Stimulated activated CD4-positive, alpha-beta T cell treated with anti-CD3 and anti-CD28 coated beads, Interleukin-15, amount 100 ng/mL, for 24 hours (primary cell): Measurements from ENCODE around the gene PTAFR.

Experiments
- DNase-seq: peaks from one replicate; pipeline ENCODE4 v3.0.0-alpha.2; 2020

The PTAFR gene

DNA sequence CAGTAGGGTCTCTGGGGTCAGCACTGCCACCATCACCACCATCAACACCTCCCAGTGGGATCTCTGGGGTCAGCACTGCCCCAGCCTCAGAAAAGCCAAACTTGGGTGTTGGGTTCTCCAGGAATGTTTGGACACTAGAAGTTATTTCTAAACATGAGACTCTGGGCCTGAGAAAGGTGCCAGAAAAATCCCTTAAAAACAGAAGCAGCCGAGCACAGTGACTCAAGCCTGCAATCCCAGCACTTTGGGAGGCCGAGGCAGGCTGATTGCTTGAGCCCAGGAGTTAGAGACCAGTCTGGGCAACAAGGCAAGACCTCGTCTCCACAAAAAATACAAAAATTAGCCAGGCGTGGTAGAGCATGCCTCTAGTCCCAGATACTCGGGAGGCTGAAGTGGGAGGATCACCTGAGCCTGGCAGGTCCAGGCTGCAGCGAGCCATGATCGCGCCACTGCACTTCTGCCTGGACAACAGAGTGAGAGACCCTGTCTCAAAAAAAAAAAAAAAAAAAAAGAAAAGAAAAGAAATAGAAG is 470 bp downstream of the PTAFR start:
- no peak for DNase-seq

DNA sequence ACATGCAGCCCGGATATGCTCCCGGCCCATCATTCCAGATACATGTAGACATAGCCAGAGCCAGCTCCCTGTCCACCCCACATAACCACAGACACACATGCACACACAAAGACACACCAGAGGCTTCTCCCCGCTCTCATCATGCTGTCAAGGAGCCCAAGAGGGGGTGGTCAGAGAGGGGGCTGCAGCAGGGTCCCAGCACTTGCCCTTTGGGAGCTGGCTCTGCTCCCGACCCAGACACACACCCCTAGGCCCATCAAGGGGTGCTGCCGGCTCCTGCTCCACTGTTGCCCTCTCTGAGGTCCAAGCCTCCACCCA is 2.6 kb downstream of the PTAFR start:
- DNase-seq, result no peak

DNA sequence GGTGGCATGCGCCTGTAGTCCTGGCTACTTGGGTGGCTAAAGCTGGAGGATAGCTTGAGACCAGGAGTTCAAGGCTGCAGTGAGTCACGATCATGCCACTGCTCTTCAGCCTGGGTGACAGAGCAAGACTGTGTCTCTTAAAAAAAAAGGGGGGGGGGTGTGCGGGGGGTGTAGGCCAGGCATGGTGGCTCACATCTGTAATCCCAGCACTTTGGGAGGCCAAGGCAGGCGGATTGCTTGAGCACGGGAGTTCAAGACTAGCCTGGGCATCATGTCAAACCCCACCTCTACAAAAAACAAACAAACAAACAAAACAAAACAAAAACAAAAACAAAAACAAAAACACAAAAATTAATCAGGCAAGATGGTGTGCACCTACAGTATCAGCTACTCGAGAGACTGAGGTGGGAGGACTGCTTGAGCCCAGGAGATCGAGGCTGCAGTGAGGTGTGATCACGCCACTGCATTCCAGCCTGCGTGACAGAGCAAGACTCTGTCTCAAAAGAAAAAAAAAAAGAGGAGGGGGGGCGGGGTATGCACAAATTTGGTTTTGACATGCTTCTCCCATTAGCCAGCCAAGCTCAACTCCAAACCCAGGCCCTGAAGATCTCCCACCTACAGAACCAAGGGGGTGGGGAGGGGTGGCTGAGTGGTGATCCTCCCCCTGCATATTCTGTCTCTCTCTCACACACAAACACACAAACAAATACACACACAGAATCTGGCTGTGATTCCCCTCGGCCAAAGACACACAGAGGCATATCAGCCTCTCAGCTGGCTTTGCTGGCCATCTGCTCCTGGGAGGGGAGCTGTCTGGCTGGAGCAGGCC is 3.1 kb downstream of the PTAFR start:
- DNase-seq, result no peak

DNA sequence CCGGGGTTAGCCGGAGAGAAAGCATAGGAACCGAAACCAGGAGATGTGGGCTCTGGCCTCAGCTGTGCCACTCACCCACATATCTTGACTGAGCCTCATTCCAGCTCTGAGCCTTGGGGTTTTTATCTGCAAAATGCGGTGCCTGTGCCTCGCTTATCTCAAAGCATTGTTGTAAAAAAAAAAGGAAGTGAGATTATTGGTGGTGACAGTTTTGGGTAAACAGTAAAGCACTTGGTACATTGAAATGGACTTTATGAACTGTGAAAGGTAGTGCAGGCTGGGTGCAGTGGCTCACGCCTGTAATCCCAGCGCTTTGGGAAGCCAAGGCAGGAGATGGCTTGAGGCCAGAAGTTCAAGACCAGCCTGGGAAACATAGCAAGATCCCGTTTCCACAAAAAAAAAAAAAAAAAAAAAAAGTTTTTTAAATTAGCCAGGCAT is 3.8 kb downstream of the PTAFR start:
- DNase-seq, result peak; percentile 60

DNA sequence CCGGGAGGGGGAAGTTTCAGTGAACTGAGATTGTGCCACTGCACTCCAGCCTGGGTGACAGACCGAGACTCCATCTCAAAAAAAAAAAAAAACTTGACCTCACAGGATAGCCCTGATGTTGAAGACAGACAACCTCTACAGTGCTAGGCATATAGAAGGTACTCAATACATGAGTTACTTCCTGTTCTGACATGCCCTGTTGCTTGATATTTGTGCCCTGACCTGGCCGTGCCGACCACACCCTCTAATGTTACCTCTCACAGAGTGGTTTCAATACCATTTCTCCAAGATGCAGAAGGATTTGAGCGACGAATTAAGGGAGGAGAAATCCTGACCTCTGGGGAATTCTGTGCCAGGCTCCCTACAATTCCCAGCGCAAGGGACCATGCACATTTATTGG is 5.2 kb downstream of the PTAFR start:
- DNase-seq, result no peak

DNA sequence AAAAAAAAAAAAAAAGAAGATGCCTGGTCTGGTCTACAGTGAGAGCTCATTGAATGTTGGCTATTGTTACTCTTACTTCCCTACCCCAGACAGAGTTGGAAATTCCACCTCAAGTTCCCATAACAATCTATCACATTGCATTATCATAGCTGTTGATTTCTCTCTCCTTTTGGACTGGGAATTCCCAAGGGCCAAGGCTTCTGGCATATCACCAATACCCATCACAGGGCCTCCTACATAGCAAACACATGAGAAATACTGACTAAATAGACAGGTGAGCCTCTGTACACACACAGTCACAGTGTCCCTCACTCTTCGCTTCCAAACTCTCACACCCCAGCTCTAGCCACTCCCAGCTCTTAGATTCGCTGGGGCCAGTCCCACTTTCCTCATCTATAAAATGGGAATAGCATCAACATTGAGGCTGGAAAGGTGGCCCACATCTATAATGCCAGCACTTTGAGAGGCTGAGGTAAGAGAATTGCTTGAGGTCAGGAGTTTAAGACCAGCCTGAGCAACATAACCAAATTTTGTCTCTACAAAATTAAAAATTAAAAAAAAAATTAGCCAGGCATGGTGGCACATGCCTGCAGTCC is 6.4 kb downstream of the PTAFR start:
- no peak for DNase-seq

DNA sequence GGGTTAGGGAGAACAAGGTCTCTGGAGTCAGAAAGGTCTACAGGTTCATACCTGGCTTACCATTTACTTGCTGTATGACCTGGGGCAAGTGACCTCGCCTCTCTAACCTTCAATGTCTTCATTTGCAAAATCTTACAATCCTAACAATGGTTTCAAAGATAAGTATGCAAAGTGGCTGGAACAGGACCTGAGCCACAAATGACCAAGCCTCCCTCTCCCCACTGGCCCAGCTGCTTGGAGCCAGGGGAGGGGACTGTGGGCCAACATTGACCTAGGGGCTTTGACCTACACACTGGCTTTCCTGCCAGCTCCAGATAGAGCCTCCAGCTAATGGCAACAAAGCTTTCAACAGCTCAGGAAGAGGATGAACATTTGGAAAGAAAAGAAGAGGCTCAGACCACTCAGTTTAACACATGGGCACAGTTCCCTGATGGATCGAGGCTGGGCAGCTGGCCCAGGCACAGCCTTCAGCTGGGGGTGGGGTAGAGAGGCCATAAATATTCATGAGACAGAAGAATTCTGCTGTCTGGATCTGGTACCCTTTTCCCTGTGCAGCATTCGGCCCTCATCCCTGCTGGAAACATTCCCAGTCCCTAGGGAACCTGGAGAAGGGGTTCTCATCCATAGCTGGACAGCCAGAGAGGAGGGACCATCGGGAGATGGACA is 12.9 kb downstream of the PTAFR start:
- no peak for DNase-seq

DNA sequence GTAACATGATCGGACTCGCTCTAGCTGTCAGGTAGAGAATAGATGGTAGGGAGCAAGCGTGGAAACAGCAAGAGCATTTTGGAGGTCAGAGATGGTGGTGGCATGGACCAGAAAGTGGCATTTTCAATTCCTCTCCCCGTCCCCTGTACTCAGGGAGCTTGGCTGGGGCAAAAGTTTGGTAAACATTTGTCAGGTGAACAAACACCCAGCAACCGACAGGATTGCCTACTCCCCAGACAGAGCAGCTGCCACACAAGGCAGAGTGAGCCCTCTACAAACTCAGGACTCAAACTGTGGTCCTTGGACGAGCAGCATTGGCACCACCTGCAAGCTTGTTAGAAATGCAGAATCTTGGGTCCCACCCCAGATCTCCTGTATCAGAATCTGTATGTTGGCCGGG is 14.3 kb downstream of the PTAFR start:
- DNase-seq, result no peak

DNA sequence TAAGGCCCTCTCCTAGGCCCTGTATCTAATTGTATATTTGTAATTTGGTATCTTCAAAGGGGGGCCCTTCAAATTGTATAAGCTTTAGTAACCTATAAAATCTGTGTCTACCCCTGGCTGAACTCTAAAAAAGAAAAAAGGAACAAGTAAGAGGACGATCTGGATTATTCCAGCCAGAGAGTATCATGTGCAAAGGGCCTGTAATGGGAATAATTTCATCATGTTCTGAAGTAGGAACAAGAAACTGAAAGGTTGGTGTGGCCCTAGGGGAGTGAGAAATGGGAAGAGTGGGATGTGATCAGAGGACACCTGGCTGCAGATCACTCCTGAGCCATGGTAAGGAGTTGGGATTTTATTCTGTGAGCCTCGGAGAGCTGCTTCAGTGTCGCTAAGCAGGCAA is 14.7 kb downstream of the PTAFR start:
- DNase-seq, result no peak

DNA sequence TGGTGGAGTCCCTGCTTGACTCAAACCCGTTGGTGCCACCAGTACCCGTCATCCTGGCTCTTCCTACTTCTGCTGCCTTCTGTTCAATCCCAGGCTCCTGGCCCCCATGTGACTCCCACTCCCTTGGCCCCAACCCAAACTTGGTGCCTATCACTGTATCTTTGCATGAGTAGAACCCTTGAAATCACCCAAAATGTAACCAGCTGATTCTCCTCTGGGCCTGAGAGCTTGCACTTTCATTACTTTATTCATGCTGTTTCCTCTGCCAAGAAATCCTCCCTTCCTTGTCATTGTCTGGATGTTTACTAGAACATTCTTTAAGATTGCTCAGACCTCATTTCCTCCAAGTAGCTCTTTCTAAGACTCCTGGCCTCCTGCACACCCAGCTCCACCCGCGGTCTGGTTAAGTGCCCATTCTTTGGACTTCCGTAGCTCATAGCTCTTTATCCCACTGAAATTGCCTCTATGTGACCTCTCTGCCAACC is 15.7 kb downstream of the PTAFR start:
- no peak for DNase-seq

DNA sequence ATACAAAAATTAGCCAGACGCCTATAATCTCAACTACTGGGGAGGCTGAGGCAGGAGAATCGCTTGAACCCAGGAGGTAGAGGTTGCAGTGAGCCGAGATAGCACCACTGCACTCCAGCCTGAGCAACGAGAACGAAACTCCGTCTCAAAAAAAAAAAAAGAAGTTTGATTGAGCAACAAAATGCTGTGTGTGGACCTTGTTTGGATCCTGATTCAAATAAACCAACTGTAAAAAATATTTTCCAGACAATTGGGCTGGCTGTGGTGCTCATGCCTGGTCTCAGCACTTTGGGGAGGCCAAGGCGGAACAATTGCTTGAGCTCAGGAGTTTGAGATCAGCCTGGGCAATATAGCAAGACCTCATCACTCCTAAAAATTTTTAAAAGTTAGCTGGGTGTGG is 16.8 kb downstream of the PTAFR start:
- DNase-seq, result no peak

DNA sequence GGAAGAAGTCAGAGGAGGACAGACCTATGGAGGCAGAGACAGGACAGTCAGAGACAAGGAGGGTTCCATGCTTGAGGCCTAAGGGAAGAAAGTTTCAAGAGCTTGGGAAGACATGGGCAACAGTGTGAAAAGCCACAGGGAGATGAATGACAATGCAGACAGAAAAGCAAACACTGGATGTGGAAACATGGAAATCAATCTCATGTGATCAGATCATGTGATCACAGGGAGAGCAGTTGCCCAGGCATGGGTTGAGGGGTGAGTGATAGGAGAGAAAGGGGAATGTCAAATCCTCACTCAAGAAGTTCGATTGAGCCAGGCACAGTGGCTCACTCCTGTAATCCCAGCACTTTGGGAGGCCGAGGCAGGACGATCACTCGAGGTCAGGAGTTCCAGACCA is 17.2 kb downstream of the PTAFR start:
- DNase-seq, result no peak

DNA sequence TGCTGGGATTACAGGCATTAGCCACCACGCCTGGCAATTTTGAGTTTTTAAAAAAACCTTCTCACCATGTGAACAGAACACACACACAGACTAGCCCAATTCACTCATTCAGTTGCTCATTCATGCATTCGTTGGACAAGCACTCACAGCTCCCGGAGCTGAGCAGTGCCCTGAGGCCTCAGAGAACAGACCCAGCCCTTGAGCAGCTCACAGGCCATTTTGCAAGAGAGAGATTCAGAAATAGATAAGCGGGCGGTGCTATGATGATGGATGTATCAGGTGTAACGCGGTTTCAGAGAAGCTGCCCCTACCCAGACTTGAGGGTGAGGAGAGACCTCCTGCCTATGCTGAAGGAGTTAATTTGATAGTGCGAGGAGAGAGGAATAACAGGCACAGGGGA is 18.6 kb downstream of the PTAFR start:
- no peak for DNase-seq

DNA sequence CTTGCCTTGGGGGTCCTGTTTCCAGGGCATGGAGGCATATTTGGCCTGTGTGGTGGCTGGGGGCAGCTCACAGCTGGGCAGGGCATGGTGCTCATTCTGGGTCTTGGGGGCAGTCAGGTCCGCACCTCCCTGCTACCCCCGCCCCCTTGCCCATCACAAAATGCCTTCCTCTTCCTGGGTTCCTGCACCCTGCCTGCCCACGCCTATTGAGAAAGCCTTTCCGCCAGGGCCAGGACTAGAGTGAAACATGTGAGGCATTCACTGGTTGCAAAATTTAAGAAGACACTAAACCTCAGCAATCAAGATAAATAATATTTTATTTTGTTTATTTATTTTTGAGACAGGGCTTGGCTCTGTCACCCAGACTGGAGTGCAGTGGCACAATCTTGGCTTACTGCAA is 19.7 kb downstream of the PTAFR start:
- no peak for DNase-seq

DNA sequence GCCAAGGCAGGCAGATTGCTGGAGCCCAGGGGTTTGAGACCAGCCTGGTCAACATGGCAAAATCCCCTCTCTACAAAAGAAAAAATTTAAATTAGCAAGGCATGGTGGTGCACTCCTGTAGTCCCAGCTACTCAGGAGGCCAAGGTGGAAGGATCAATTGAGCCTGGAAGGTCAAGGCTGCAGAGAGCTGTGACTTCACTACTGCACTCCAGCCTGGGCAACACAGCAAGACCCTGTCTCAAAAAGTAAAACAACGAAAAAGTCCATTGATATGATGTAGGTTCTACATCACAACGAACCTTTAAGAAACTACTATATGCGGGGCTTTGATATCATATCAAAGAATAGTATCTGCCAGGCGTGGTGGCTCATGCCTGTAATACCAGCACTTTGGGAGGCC is 20.9 kb downstream of the PTAFR start:
- no peak for DNase-seq

DNA sequence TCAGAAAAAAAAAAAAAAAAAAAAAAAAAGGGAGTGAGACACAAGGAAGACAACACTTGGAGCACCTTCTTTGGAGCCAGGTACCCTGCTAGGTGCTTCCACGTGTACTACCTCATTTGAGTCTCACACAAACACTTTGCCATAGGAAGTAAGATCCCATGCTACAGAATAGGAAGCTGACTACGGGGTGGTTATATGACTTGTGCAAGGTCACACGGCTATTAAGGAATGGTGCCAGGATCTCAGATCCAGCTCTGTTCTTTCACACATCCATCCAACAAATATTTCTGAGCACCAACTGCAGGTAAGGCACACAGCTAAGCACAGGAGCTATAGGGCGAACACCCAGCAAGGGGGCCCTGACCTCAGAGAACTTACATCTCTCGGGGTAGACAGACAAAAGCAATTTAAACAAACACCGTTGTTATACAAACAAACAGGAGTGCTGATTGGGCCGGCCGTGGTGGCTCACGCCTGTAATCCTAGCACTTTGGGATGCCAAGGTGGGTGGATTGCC is 22.4 kb downstream of the PTAFR start:
- DNase-seq, result no peak

DNA sequence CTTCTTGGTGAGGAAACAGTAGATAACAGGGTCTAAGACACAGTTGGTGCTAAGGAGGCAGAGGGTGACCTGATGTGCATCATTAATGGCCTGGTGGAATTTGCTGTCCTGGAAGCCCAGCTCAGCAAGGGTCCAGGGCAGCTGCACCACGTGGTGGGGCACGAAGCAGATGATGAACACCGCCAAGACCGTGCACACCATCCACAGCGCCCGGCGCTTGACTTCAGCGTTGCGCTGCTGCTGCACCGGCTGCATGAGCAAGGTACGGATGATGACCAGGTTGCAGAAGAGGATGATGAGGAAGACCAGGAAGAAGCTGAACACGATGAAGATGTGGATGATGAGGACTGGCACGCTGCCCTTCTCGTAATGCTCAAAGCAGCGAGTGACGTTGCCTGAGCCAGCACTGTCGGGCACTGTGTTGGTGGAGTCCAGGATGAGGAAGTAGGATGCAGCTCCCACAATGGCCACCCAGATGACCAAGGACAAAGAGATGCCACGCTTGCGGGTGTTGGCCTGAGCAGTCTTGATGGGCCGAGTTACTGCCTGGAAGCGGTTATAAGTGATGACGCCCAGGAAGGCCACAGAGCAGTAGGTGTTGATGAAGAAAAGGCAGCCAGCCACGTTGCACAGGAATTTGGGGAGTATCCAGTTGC is 26.2 kb downstream of the PTAFR start:
- DNase-seq, result no peak

DNA sequence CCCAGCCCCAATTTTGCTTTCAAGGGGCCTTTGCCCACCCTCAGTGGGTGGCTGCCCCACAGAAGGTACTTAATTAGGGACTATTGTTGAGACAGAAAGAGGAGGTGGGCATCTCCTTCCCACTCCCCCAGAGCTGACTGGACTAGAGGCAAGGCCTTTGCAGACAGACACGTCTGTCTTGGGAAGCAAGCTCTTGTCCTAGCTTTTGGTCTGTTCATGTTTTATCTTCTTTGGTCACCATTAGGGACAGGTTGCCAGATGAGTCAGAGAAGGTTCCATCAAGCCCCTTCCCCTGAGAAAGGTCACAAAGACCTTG is 27.7 kb downstream of the PTAFR start:
- no peak for DNase-seq

DNA sequence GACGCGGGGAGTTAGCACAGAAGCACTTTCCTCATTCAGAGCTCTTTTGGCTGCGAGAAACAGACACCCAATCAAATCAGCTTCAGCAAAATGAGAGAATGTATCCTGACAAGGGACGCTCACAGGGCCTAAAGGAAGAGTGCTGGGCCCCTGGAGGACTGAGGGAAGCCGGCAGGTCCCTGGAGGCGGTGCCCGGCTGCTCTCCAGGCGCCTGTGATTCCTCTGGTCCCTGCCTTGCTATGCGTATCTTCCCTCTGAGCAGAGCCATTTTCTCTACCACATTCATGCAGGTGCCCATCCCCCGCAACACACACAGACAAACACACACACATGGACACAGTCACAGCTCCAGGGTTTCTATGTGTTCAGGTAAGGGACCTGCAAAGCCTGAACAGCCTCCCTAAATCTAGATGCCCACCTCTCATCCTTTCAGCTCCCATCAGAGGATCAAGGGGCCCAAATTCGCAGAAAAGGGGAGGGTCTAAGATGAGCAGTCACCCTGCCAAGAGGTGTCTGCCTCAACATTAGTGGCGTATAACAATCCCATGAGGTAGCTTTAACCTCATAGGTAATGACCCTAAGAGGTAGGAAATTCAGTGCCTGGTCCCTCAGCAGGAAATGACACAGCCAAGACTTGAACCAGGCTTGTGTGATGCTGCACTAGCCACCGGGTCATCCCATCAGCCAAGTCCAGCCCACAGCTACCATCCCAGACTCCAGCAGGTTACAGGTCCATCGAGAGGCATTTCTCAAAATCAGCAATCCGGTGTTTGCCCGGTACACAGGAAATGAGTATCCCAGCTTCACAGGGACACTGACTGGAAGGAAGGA is 29.0 kb downstream of the PTAFR start:
- DNase-seq, result no peak

DNA sequence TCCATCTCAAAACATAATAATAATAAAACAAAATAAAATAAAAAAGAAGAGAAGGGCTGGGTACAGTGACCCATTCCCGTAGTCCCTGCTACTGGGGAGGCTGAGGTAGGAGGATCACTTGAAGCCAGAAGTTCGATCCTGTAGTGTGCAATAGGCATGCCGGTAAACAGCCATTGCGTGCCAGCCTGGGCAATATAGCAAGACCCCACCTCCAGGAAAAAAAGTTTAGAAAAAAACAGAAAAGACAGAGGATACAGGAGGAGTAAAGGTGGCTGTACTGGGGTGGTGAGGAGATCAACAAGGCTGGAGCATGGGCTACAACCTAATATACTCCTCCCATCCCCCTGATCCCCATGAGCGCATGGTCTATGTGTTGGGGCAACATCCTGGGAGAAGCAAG is 30.8 kb downstream of the PTAFR start:
- DNase-seq, result no peak

DNA sequence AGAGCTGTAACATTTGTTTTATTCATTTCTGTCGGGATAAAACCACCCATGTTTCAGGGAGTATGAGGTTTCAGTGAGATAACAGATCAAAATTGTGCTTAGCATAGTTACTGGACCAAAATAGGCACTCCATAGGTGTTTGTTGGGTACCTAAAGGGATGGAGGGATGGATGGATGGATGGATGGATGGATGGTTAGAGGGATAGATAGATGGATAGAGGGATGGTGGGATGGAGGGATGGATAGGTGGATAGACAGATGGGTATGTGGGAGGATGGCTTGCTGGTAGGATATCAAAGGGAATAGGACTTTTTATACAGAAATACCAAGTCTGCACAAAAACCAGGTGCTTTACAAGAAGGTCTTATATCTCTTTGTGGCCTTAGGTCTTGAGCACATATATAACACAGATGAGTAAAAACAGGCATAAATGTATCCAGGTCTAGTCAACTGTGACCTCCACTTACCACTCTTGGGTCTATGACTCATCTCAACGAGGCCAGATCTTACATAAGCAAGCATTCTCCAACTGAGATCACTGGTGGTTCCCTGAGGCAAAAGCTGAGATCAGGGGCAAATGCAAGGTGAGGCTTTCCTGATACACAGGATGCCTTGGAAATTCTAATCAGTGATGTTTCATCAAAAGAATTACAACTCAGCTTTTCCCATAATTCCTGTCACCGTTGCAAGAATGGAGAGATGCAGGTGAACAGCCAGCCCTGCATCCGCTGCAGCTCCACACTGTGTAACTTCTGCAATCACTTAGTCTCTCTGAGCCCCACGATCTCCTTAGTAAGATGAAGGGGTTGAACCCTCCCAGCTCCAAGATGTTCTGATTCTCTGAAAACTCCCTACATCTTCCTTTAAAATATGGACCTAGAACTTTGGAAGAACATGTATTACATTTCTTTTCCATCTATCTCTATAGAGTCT is 32.0 kb downstream of the PTAFR start:
- peak; percentile 50 for DNase-seq
